PFSK-1 (cell line): ENCODE data around the gene RAB11A.

Source experiments
- FOXP2 ChIP-seq: optimal IDR thresholded peaks from 2 replicates; pipeline ENCODE3; 2011; ENCODE audit warnings: borderline replicate concordance, control low read depth, inconsistent platforms; ENCODE audit not compliant: insufficient read depth; ENCODE audit errors: extremely low read length, extremely low read depth
- POLR2AphosphoS5 ChIP-seq: IDR thresholded peaks from 2 replicates; pipeline ENCODE4 v1.6.1; 2012; ENCODE audit warnings: low read depth, mild to moderate bottlenecking, control low read depth, low read length, moderate library complexity
- REST ChIP-seq, 2 experiments: IDR thresholded peaks; 2 replicates each; pipeline versions ENCODE4 v1.6.1 to v1.8.0; 2011 to 2012; ENCODE audit warnings: low read depth in 2 of 2, low read length in 2 of 2, control low read depth in 1 of 2, inconsistent platforms in 1 of 2, mild to moderate bottlenecking in 1 of 2, moderate library complexity in 1 of 2; ENCODE audit not compliant: insufficient read depth in 1 of 2
- SIN3A ChIP-seq: IDR thresholded peaks from 2 replicates; pipeline ENCODE4 v1.6.1; 2012; ENCODE audit warnings: mild to moderate bottlenecking, low read length, moderate library complexity, borderline replicate concordance; ENCODE audit not compliant: insufficient read depth
- TAF1 ChIP-seq: IDR thresholded peaks from 2 replicates; pipeline ENCODE4 v1.6.1; 2012; ENCODE audit warnings: low read length, control low read depth, borderline replicate concordance; ENCODE audit not compliant: insufficient read depth

RAB11A gene

DNA sequence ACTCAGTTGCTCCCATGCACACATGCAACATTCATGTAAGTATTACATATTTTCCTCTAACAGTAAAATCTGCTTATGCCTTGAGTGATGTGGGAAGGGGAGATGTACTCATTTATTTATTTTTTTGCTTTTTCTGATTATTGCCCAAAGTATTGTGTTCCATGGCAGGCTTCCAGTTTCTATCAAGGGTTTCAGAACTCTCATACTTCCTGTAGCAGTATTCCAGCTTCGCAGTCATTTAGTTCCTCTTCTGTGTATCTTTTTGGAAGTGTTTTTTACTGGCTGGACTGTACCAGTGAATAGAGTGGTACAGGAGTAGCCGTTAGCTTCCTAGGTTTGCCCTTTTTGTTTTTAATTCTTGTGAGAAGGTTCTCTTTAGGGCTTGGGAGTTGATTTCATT is 26.9 kb downstream of the RAB11A start:
- TF ChIP-seq TAF1 (no peak), POLR2AphosphoS5 (no peak), REST (IDR thresholded peaks at IDR 0.05; ENCODE audit: insufficient read depth in 1 of 2, low read depth in 2 of 2, low read length in 2 of 2) (no peak), FOXP2 (no peak), SIN3A (no peak)

DNA sequence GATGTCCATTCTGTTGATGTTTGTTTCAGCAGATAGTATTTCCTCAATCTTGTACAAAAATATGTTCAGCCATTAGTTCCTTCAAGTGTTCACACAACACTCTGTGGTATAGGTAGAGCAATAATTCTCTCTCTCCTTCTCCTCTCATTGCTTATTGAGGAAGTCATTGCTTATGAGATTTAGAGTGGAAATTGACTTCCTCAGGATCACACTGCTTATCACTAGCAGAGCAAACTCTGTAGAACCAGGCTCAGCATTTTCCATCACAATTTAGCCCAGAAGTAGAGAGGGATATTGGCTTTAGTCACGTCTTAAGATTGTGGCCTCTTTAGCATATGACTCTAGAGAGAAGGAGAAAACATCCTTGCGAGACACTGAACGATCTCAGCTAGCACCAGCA is 31.2 kb downstream of the RAB11A start:
- TF ChIP-seq REST (IDR thresholded peaks at IDR 0.05; ENCODE audit: insufficient read depth in 1 of 2, low read depth in 2 of 2, low read length in 2 of 2), result no peak
- TF ChIP-seq POLR2AphosphoS5, result no peak
- no peak for TF ChIP-seq SIN3A
- no peak for TF ChIP-seq FOXP2

GRCh38 chr15:65901336-65901735 is 32.0 kb downstream of the RAB11A start:
- TF ChIP-seq TAF1, result no peak
- TF ChIP-seq FOXP2, result no peak
- TF ChIP-seq REST (IDR thresholded peaks at IDR 0.05; ENCODE audit: insufficient read depth in 1 of 2, low read depth in 2 of 2, low read length in 2 of 2), result no peak
- TF ChIP-seq SIN3A, result no peak
- no peak for TF ChIP-seq POLR2AphosphoS5

GRCh38 chr15:65901836-65902235 is 32.5 kb downstream of the RAB11A start:
- TF ChIP-seq REST (IDR thresholded peaks at IDR 0.05; ENCODE audit: insufficient read depth in 1 of 2, low read depth in 2 of 2, low read length in 2 of 2) (no peak), FOXP2 (no peak), POLR2AphosphoS5 (no peak), SIN3A (no peak), TAF1 (no peak)

DNA sequence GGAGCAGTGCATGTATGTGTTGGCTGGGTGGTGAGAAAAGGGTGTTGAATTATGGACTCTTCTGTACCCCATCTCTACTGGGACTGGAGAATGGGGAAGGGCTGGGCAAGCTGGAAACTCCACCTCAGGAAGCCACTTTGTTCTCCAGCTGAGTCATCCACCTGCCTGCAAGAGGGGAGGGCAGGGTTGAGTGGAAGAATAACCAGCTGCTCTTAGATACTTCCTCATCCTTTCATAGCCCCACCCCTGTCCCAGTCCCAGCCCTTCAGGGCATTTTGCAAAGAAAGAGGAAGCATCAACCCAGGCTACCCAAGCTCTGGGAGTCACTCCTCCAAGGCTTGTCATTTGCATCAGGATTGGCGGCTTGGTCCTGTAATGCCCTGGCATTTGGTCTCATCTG is 33.1 kb downstream of the RAB11A start:
- TF ChIP-seq TAF1 (no peak), SIN3A (no peak), POLR2AphosphoS5 (no peak), REST (IDR thresholded peaks at IDR 0.05; ENCODE audit: insufficient read depth in 1 of 2, low read depth in 2 of 2, low read length in 2 of 2) (no peak), FOXP2 (no peak)
